IPS-18a (cell line): ENCODE results near the gene RPTOR.

Experiments used
- H3K27ac ChIP-seq: one replicate; pipeline ENCODE4 v1.5.1; 2013; ENCODE audit warnings: low read length
- H3K27me3 ChIP-seq: one replicate; pipeline ENCODE4 v1.6.1; 2013; ENCODE audit warnings: mild to moderate bottlenecking, low read length; ENCODE audit not compliant: control insufficient read depth, insufficient read depth
- H3K36me3 ChIP-seq: one replicate; pipeline ENCODE4 v1.6.1; 2013; ENCODE audit warnings: low read depth, low read length; ENCODE audit not compliant: control insufficient read depth
- H3K4me1 ChIP-seq: one replicate; pipeline ENCODE4 v1.6.1; 2013; ENCODE audit warnings: low read depth, low read length; ENCODE audit not compliant: control insufficient read depth
- H3K4me3 ChIP-seq: one replicate; pipeline ENCODE4 v1.5.1; 2013; ENCODE audit warnings: low read length
- H3K9ac ChIP-seq: one replicate; pipeline ENCODE4 v1.6.1; 2013; ENCODE audit warnings: mild to moderate bottlenecking, low read length, moderate library complexity
- H3K9me3 ChIP-seq: one replicate; pipeline ENCODE4 v1.6.1; 2013; ENCODE audit warnings: low read depth, low read length; ENCODE audit not compliant: control insufficient read depth

RPTOR gene

DNA sequence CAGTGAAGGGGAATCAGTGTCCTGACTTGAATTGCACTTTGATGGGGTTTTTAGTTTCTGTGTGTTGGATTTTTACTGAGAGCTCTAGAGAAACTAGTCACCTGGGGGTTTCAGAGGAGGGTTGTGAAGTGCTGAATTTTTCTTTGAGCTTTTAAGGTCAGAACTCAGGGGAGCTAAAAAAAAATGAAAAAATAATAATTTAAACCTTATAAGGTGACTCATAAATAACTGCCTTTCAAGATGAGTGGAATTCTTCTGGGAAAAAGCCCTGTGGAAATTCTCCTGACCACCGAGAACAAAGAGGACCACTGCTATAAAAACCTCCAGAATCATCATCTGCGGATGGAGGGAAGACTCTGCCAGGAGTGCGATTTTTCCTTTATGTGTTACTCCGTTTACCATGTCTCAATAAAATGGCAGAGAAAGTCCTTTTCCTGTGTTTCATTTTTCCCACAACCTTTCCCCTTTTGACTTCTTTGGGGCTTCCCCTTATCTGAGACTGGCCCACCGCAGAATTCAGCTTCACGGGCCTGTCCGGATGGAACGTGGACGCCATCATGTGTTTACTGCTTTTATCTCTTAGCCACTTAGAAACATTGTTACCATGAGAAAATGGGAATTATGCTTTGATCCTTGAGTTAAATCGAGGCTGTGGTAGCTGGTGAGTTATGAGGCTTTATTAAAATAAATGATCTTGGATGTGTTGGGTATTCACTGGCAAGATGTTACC is 39.7 kb downstream of the RPTOR start:
- Histone ChIP-seq H3K27ac (no peak overlapping the region), H3K36me3 (no peaks in the 10 kb centered on the region), H3K4me3 (no peak overlapping the region), H3K9me3 (no peaks in the 10 kb centered on the region), H3K4me1 (no peaks in the 10 kb centered on the region), H3K27me3 (no peaks in the 10 kb centered on the region), H3K9ac (no peak overlapping the region)

DNA sequence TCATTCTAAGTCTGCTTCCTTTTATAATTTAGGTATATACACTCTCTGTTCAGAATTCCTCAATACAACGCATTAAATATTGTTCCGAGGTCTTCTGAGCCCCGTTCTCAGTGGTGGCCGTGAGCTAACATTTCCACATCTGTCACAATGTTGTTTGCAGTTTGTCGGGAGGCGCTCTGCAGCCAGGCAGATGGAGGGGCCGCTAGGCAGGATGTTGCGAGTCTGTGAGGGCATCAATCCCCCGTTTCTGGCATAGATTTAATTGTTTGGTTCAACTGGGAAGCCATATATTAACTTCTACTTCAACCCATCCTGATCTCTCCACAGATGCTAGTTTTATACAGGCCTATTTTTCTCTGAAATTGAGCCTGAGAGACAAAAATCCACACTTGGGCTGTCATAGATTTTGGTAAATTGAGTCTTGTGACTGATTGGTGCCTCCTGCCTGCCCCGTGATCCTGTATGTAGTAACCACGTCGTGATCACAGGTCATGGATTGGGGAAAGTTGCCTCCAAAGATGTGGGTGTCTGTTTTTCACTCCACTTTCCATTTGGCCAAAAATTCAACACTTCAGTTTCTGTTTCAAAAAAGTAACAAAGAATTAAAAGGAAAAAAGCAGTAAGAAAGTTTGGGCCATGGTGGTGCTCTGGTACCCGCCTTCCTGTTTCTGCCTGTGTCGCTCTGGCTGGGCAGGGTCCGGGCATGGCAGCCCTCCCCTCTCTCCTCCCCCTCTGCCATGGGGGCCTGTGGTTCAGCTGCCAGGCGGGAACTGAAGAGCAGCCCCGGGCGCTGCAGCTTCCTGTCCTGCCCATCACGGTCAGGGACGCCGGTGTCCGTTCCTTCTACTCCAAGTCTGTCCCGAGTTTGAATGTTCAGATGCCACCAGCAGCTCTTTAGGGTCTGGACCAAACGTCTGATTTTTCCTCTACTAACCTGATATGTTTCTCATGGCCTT is 41.5 kb downstream of the RPTOR start:
- Histone ChIP-seq H3K27me3 (no peaks in the 10 kb centered on the region), H3K9ac (no peak overlapping the region), H3K27ac (no peak overlapping the region), H3K4me3 (no peak overlapping the region), H3K4me1 (no peaks in the 10 kb centered on the region), H3K9me3 (no peaks in the 10 kb centered on the region), H3K36me3 (no peaks in the 10 kb centered on the region)

DNA sequence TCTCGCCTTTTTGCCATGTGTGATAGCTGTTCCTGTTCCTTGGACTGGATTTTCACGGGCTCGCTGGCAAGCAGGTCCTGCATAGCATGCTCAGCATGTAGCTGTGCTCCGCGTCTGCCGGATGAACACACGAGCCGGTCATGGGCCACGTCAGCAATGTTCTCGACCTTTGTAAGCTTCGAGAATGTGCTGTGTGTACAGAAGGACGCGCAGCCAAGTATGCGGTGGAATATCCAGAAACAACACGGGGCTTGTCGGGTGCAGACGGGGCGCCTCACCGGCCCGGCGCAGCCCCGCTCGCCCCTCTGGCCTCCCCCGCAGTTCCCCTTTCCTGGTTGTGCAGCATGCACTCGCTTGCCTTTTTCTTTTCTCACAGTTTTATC is 42.2 kb downstream of the RPTOR start:
- no peaks in the 10 kb centered on the region for H3K4me1 ChIP-seq
- no peaks in the 10 kb centered on the region for H3K9me3 ChIP-seq
- H3K27ac ChIP-seq, result no peak overlapping the region
- no peaks in the 10 kb centered on the region for H3K27me3 ChIP-seq
- no peaks in the 10 kb centered on the region for H3K36me3 ChIP-seq
- no peak overlapping the region for H3K9ac ChIP-seq
- no peak overlapping the region for H3K4me3 ChIP-seq

DNA sequence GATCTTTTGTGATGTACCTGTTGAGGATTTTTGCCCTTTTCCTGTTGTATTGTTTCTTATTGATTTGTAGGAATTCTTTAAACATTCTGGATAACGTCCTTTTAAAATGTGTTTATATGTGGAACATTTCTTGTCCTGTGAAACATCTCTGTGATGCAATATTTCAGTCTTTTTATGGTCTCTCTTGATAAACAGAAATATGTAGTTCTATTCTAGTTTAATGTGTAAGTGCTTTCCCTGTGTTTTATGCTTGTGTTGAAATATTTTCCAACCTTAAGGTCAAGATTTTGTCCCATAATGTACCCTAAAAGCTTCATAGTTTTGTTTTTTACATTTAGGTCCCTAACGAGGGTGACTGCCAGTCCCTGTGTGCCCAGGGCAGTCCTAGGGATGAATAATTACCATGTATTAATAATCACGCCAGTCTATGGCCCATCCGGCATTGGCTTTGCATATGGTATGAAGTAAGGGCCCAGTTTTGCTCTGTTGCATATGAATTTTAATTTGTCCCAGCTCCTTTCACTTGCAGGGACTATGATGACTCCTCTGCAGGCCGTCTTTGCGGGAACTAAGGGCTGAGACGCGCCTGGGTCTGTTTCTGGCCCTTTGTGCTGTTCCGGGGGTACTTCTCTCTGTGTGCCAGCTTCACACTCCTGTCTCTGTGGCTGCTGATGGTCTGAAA is 44.2 kb downstream of the RPTOR start:
- H3K36me3 ChIP-seq, result no peaks in the 10 kb centered on the region
- H3K27me3 ChIP-seq, result no peaks in the 10 kb centered on the region
- no peak overlapping the region for H3K4me3 ChIP-seq
- no peaks in the 10 kb centered on the region for H3K4me1 ChIP-seq
- no peak overlapping the region for H3K9ac ChIP-seq
- H3K27ac ChIP-seq, result no peak overlapping the region
- H3K9me3 ChIP-seq, result no peaks in the 10 kb centered on the region

DNA sequence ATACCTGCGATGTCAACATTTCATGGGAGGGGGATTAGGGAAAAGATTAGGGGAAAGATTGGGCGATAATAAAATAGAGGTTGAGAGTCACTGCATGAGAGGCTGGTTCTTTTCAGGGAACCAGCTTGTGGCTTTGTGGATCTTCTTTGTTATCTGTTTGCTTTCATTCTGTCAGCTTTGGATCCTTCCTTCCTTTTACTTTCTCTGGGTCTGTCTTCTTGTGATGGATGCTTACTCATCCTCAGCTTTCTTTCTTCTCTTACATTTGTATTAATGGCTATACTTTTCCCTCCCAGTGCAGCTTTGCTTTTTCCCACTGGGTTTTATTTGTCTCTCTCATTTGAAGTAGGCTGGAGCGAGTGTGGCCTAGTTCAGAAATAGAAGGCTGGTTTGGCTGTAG is 47.1 kb downstream of the RPTOR start:
- Histone ChIP-seq H3K27me3 (no peaks in the 10 kb centered on the region), H3K9me3 (no peaks in the 10 kb centered on the region), H3K36me3 (no peaks in the 10 kb centered on the region), H3K27ac (no peak overlapping the region), H3K9ac (no peak overlapping the region), H3K4me3 (no peak overlapping the region), H3K4me1 (no peaks in the 10 kb centered on the region)

DNA sequence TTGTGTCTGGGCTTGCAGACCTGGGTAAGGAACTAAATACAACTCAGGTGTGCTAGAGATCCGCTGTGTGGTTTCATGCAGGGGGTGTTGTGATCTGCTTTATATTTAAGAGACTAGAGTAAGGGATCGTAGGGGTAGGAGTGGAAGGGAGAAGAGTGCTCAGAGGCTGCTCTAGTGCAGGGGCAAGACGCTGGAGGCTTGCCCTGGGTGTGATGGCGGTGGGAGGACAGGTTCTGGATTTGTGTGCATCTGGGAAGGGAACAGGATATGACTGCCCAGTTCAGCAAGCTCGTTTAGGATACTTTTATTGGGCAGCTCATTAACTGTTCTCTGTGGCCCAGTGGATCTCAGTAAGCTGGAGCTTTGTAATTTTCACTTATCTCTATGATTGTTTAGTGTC is 47.6 kb downstream of the RPTOR start:
- Histone ChIP-seq H3K9me3 (no peaks in the 10 kb centered on the region), H3K9ac (no peak overlapping the region), H3K27ac (no peak overlapping the region), H3K27me3 (no peaks in the 10 kb centered on the region), H3K4me1 (no peaks in the 10 kb centered on the region), H3K4me3 (no peak overlapping the region), H3K36me3 (no peaks in the 10 kb centered on the region)

DNA sequence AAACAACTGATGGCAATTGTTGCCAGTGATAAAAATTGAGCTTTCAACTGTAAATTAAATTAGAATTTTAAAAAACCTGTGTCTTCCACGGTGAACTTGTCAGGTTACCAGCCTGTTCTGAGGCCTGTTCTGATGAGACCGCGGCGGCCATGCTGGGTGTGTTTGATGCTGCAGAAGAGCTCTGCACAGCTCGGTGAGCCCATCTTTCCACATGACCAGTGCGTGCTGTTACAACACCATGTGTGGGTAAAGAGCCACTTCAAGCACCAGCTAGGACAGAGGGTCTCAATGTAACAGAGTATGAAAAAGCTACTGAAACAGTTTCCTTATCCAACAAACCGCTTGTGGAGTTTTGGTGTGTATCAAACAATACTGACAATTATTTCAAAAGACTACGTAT is 48.5 kb downstream of the RPTOR start:
- Histone ChIP-seq H3K4me1 (no peaks in the 10 kb centered on the region), H3K27ac (no peak overlapping the region), H3K27me3 (no peaks in the 10 kb centered on the region)

DNA sequence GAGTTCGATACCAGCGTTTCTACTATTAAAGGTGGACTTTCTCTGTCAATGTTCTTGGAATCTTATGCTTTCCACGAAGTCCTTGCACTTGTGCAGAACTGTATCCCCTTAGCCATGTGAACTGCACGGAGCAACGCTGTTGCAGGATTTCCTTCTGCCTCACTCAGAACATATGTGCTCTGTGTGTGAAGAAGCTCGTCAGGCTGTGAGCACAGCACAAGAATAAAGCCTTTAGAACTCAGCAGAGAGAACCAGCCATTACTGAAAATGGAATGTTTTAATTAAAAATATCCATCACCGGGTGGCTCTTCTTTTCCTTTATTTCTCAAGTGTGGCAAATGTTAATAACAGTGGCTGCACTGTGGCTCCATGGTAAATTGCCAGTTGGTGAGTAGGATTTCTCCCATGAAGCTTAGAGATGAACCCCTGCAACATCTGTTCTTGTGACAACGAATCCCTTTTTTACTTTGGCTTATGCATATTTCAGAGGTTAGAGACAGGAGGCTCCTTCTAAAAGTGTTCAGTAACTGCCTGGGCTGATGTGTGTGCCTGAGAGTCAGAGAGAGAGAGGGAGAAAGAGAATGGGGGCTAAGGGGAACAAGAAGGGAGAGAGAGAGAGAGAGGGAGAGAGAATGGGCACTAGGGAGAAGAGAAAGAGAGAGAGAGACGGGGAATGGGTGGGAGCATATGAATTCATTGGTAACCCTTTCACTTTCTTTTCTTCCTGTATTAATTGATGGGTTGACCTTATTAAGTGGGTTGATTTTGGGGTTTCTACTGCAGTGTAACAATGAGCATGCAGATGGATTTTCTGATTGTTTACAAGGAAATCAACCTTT is 50.0 kb downstream of the RPTOR start:
- Histone ChIP-seq H3K27ac (no peak overlapping the region), H3K27me3 (no peaks in the 10 kb centered on the region), H3K4me3 (no peak overlapping the region), H3K9me3 (no peaks in the 10 kb centered on the region), H3K4me1 (no peaks in the 10 kb centered on the region), H3K9ac (no peak overlapping the region), H3K36me3 (no peaks in the 10 kb centered on the region)

More for the DNA sequence above, 48.5 kb downstream of the RPTOR start:
- Histone ChIP-seq H3K36me3 (no peaks in the 10 kb centered on the region), H3K4me3 (no peak overlapping the region), H3K9ac (no peak overlapping the region), H3K9me3 (no peaks in the 10 kb centered on the region)

DNA sequence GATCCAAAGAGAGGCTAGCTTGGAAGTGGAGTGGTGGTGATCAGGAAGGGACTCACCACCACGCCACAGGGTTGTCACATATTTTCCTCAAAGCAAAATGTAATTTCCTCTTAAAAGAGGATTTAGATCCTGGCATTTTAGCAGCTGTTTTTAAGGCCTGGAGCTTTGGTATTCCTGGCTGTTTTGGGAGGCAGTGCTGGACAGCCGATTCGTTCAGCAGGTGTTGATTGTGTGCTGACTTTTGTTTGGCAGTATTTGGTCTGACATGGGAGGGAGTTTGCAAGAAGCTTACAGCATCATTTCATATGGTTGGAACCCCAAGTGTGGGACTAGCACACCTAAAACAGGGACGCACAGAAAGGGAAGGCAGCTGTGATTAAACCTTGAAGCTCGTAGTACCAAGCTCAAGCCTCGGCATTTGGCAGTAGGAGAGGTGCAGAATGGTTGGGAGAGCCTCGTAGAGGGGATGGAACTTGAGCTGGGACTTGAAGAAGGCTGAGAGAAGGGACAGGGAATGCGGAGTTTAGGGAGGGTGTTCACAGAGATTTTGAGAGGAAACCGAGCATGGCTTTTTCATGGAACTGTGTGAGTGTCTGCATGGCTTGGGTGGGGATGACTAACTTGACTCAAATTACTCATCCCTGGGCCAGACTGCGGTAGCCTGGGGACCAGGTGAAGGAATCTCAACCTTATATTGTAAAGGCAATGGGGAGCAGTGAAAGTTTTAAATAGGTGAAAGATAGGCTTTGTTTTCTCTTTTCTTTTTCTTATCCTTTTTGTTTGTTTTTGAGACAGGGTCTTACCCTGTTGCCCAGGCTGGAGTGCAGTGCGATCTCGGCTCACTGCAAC is 52.3 kb downstream of the RPTOR start:
- H3K9me3 ChIP-seq, result no peaks in the 10 kb centered on the region
- H3K27ac ChIP-seq, result no peak overlapping the region
- H3K4me1 ChIP-seq, result no peaks in the 10 kb centered on the region
- no peak overlapping the region for H3K9ac ChIP-seq
- no peaks in the 10 kb centered on the region for H3K36me3 ChIP-seq
- no peaks in the 10 kb centered on the region for H3K27me3 ChIP-seq
- H3K4me3 ChIP-seq, result no peak overlapping the region

DNA sequence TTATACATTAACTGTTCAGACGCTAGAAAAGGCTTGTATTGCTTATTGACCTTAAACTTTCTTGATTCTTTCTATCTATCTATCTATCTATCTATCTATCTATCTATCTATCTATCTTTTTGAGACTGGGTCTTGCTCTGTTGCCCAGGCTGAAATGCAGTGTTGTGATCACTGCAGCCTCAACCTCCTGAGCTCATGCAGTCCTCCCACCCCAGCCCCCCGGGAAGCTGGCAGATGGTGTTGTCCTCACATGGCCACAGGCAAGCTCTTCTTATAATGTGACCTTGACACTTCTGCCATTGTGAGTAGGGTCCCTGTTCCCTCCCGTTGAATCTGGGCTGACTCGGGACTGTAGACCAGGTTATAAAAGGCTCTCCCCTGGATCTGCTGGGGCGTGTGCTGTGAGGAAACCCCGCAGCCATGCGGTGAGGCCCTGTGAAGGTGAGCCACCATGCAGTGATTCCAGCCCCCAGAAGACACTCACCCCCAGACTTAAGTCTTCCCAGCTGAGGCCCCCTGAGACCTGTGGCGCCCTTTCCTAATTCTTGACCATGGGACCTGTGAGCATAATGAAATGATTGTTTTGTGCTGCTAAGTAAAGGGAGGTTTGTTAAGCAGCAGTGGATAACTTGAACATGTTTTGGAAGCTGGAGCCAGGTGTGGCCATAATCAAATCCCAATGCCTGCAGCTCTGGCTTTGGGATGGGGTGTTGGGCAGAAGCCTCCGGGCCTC is 54.3 kb downstream of the RPTOR start:
- Histone ChIP-seq H3K9me3 (no peaks in the 10 kb centered on the region), H3K4me3 (no peak overlapping the region), H3K9ac (no peak overlapping the region), H3K4me1 (no peaks in the 10 kb centered on the region), H3K27me3 (no peaks in the 10 kb centered on the region), H3K27ac (no peak overlapping the region), H3K36me3 (no peaks in the 10 kb centered on the region)
